Mesendoderm (in vitro differentiated cells): ENCODE measurements around the gene CCL1.
"Not testable (repeated sequence)": the region's sequence is repeated elsewhere in the genome, so short reads cannot be mapped to it uniquely, and the experiment has no call there.

Experiments
- DNase-seq: peaks from one replicate; pipeline ENCODE4 v3.0.0; 2013
- H2AK5ac ChIP-seq: 2 replicates; pipeline ENCODE4 v1.6.1; 2013; ENCODE audit warnings: low read length, inconsistent platforms
- H2BK120ac ChIP-seq: 2 replicates; pipeline ENCODE4 v1.6.1; 2013; ENCODE audit warnings: low read depth, mild to moderate bottlenecking, low read length, moderate library complexity, mixed read lengths
- H2BK15ac ChIP-seq: replicated peaks from 2 replicates; pipeline ENCODE4 v1.6.1; 2013; ENCODE audit warnings: low read depth, mild to moderate bottlenecking, moderate library complexity
- H2BK5ac ChIP-seq: 2 replicates; pipeline ENCODE4 v1.6.1; 2013; ENCODE audit warnings: low read length, inconsistent platforms
- H3K18ac ChIP-seq: 2 replicates; pipeline ENCODE4 v1.6.1; 2013; ENCODE audit warnings: mild to moderate bottlenecking, low read length, mixed read lengths
- H3K23ac ChIP-seq: one replicate; pipeline ENCODE4 v1.6.1; 2013; ENCODE audit warnings: low read length
- H3K27ac ChIP-seq: 2 replicates; pipeline ENCODE4 v1.5.1; 2013; ENCODE audit warnings: low read depth, mild to moderate bottlenecking, inconsistent platforms, low read length, moderate library complexity
- H3K27me3 ChIP-seq: 2 replicates; pipeline ENCODE4 v1.6.1; 2013; ENCODE audit warnings: low read length, control low read depth, mild to moderate bottlenecking, inconsistent platforms; ENCODE audit not compliant: insufficient read depth, poor library complexity
- H3K36me3 ChIP-seq: 2 replicates; pipeline ENCODE4 v1.6.1; 2013; ENCODE audit warnings: low read length, inconsistent platforms; ENCODE audit not compliant: control insufficient read depth, insufficient read depth
- H3K4ac ChIP-seq: one replicate; pipeline ENCODE4 v1.6.1; 2013; ENCODE audit warnings: low read depth, mild to moderate bottlenecking, low read length, moderate library complexity
- H3K4me1 ChIP-seq: 2 replicates; pipeline ENCODE4 v1.6.1; 2013; ENCODE audit warnings: low read depth, low read length, inconsistent platforms; ENCODE audit not compliant: control insufficient read depth
- H3K4me2 ChIP-seq: 2 replicates; pipeline ENCODE4 v1.6.1; 2013; ENCODE audit warnings: low read length
- H3K4me3 ChIP-seq: 2 replicates; pipeline ENCODE4 v1.5.1; 2013; ENCODE audit warnings: mild to moderate bottlenecking, low read length
- H3K56ac ChIP-seq: one replicate; pipeline ENCODE4 v1.6.1; 2013; ENCODE audit warnings: low read length
- H3K79me1 ChIP-seq: 2 replicates; pipeline ENCODE4 v1.6.1; 2013; ENCODE audit warnings: low read length, inconsistent platforms
- H3K79me2 ChIP-seq: 2 replicates; pipeline ENCODE4 v1.6.1; 2013; ENCODE audit warnings: mild to moderate bottlenecking, low read length; ENCODE audit not compliant: control insufficient read depth, insufficient read depth
- H3K9ac ChIP-seq: 2 replicates; pipeline ENCODE4 v1.6.1; 2013; ENCODE audit warnings: low read length, inconsistent platforms
- H4K5ac ChIP-seq: one replicate; pipeline ENCODE4 v1.6.1; 2013; ENCODE audit warnings: low read length
- H4K8ac ChIP-seq: one replicate; pipeline ENCODE4 v1.6.1; 2013; ENCODE audit warnings: low read depth, mild to moderate bottlenecking, control low read depth, low read length, moderate library complexity
- WGBS: extraction: QIAGEN DNeasy Blood & Tissue Kit; methylation state at CpG from one replicate; pipeline ENCODE4 v1.1.7; 2013; ENCODE audit warnings: low lambda C conversion rate, missing lambda C conversion rate; ENCODE audit not compliant: insufficient coverage; ENCODE audit errors: extremely low coverage; 5-methylcytosine and 5-hydroxymethylcytosine counted together

CCL1 gene

DNA sequence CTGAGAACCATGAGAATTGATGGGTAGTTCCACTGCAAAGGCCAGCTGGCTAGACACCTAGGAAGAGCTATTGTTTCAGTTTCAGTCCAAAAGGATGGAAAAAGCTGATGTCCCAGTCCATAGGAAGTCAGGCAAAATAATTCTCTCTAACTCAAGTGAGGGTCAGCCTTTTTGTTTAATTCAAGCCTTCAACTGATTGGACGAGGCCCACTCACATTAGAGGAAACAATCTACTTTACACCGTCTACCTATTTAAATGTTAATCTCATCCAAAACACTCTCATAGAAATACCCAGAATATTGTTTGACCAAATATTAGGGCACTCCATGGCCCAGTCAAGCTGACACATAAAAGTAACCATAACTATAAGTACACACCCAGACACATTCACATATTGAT is 21.1 kb downstream of the CCL1 start:
- Histone ChIP-seq H3K79me1 (no peaks in the 10 kb centered on the region), H3K4ac (no peak overlapping the region), H4K5ac (no peak overlapping the region), H3K23ac (no peak overlapping the region), H3K4me2 (no peak overlapping the region), H2BK120ac (no peak overlapping the region), H2BK5ac (no peak overlapping the region), H3K79me2 (no peaks in the 10 kb centered on the region), H3K4me3 (no peak overlapping the region), H3K27ac (no peak overlapping the region), H3K36me3 (no peaks in the 10 kb centered on the region), H3K4me1 (no peaks in the 10 kb centered on the region), H3K18ac (no peak overlapping the region), H3K27me3 (no peaks in the 10 kb centered on the region), H3K9ac (no peak overlapping the region), H3K56ac (no peak overlapping the region), H2AK5ac (no peak overlapping the region), H2BK15ac (no peak overlapping the region), H4K8ac (no peak overlapping the region)
- DNase-seq: no peak
- no CpG with 5 or more reads among the region's 2 CpGs for WGBS

- Histone ChIP-seq H3K18ac (no peak overlapping the region), H3K23ac (no peak overlapping the region), H3K9ac (no peak overlapping the region), H2BK120ac (no peak overlapping the region), H2AK5ac (no peak overlapping the region), H3K4me2 (no peak overlapping the region), H4K8ac (no peak overlapping the region), H3K36me3 (no peaks in the 10 kb centered on the region), H3K4me3 (no peak overlapping the region), H3K27me3 (no peaks in the 10 kb centered on the region), H3K56ac (no peak overlapping the region), H3K79me1 (no peaks in the 10 kb centered on the region), H2BK5ac (no peak overlapping the region), H3K4me1 (no peaks in the 10 kb centered on the region), H2BK15ac (no peak overlapping the region), H4K5ac (no peak overlapping the region), H3K4ac (no peak overlapping the region), H3K79me2 (no peaks in the 10 kb centered on the region), H3K27ac (no peak overlapping the region)
- DNase-seq: no peak
- no CpG with 5 or more reads among the region's 3 CpGs for WGBS
Observed at GRCh38 chr17:34339138-34339770, 23.8 kb downstream of the CCL1 start.

- H3K23ac ChIP-seq: no peak overlapping the region
- H4K8ac ChIP-seq: no peak overlapping the region
- no peak overlapping the region for H3K4me3 ChIP-seq
- no peak overlapping the region for H3K4ac ChIP-seq
- H3K79me2 ChIP-seq: no peaks in the 10 kb centered on the region
- no peak overlapping the region for H3K18ac ChIP-seq
- no peak overlapping the region for H3K9ac ChIP-seq
- no peak overlapping the region for H2BK120ac ChIP-seq
- no peak for DNase-seq
- no peaks in the 10 kb centered on the region for H3K4me1 ChIP-seq
- no peak overlapping the region for H2BK5ac ChIP-seq
- no peak overlapping the region for H3K4me2 ChIP-seq
- no peak overlapping the region for H3K56ac ChIP-seq
- no peaks in the 10 kb centered on the region for H3K36me3 ChIP-seq
- no peaks in the 10 kb centered on the region for H3K27me3 ChIP-seq
- H2AK5ac ChIP-seq: no peak overlapping the region
- no CpG with 5 or more reads among the region's 1 CpG for WGBS
- H3K27ac ChIP-seq: no peak overlapping the region
- H4K5ac ChIP-seq: no peak overlapping the region
- no peak overlapping the region for H2BK15ac ChIP-seq
- H3K79me1 ChIP-seq: no peaks in the 10 kb centered on the region
Observed at GRCh38 chr17:34337701-34338100, 25.3 kb downstream of the CCL1 start.

DNA sequence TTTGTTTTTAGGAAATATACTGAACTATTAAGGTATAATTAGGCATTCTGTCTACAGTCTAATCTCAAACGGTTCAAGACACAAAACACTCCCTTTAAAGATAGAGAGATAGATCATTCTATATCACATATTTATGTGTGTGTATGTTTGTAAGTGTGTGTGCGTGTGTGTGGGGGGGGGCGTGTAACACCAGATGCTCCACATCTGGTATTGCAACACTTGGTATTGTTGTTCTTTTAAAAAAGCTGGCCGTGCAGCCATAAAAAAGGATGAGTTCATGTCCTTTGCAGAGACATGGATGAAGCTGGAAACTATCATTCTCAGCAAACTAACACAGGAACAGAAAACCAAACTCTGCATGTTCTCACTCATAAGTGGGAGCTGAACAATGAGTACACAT is 35.5 kb downstream of the CCL1 start:
- not testable (repeated sequence) for H4K8ac ChIP-seq, H4K5ac ChIP-seq, H3K36me3 ChIP-seq, H3K27ac ChIP-seq, H2BK120ac ChIP-seq, H3K4ac ChIP-seq, H3K56ac ChIP-seq, H3K4me3 ChIP-seq, H3K79me2 ChIP-seq, H3K23ac ChIP-seq, DNase-seq, H3K9ac ChIP-seq, H3K79me1 ChIP-seq, H2BK15ac ChIP-seq, H3K27me3 ChIP-seq, H3K18ac ChIP-seq, H2BK5ac ChIP-seq, H3K4me1 ChIP-seq, H2AK5ac ChIP-seq, H3K4me2 ChIP-seq
- WGBS: no CpG with 5 or more reads among the region's 4 CpGs

DNA sequence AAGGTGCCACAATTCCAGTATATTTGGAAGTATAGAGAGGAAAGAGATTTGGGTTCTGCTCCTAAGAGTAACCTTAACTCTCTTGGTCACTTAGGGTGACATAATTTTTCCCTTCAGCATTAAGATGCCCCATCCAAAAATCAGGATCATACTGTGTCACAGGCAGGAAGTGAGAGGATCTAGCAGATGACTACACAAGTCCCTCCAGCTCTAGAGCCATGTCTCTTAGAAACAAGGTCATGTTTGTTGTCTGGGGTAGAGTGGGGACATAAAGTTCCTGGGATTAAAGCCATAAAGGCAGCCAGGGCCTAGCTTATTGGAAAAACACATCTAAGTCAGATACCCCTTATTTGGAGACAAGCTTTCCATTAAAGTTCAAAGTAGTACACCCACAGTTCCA is 41.1 kb downstream of the CCL1 start:
- no peak overlapping the region for H2BK5ac ChIP-seq
- H4K8ac ChIP-seq: no peak overlapping the region
- H2AK5ac ChIP-seq: no peak overlapping the region
- H3K56ac ChIP-seq: no peak overlapping the region
- no peaks in the 10 kb centered on the region for H3K79me1 ChIP-seq
- no peak for DNase-seq
- H3K4me2 ChIP-seq: no peak overlapping the region
- no peak overlapping the region for H3K4ac ChIP-seq
- H3K27me3 ChIP-seq: no peaks in the 10 kb centered on the region
- H3K4me1 ChIP-seq: no peaks in the 10 kb centered on the region
- no peak overlapping the region for H3K4me3 ChIP-seq
- H4K5ac ChIP-seq: no peak overlapping the region
- H3K27ac ChIP-seq: no peak overlapping the region
- no peaks in the 10 kb centered on the region for H3K79me2 ChIP-seq
- H2BK15ac ChIP-seq: no peak overlapping the region
- no peaks in the 10 kb centered on the region for H3K36me3 ChIP-seq
- H3K9ac ChIP-seq: no peak overlapping the region
- H3K23ac ChIP-seq: no peak overlapping the region
- H2BK120ac ChIP-seq: no peak overlapping the region
- no peak overlapping the region for H3K18ac ChIP-seq

DNA sequence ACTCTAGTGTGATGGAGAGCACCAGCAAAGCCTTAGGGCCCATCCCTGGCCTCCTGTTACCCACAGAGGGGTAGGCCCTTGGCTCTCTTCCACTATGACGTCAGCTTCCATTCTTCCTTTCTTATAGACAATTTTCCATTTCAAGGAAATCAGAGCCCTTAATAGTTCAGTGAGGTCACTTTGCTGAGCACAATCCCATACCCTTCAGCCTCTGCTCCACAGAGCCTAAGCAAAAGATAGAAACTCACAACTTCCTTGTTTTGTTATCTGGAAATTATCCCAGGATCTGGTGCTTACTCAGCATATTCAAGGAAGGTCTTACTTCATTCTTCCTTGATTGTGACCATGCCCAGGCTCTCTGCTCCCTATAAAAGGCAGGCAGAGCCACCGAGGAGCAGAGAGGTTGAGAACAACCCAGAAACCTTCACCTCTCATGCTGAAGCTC is 44.0 kb downstream of the CCL1 start, which contains the start of gene CCL8:
Gene CCL8 (plus strand): TSS at position 397 of the 445 bp plus-strand sequence. CDS start 67 bp downstream, outside the sequence.
- H2BK5ac ChIP-seq: no peak within 1 kb of the TSS
- H3K4me1 ChIP-seq: no peaks in the 10 kb centered on the region
- no peak within 1 kb of the TSS for H3K18ac ChIP-seq
- H3K4me3 ChIP-seq: no peak within 1 kb of the TSS
- H2BK120ac ChIP-seq: no peak within 1 kb of the TSS
- no peak within 1 kb of the TSS for H3K27ac ChIP-seq
- H4K5ac ChIP-seq: no peak within 1 kb of the TSS
- H4K8ac ChIP-seq: no peak within 1 kb of the TSS
- no peaks in the 10 kb centered on the region for H3K79me2 ChIP-seq
- H3K27me3 ChIP-seq: no peaks in the 10 kb centered on the region
- no peak for DNase-seq
- no peak within 1 kb of the TSS for H3K9ac ChIP-seq
- no CpG with 5 or more reads among the region's 2 CpGs for WGBS
- H3K4ac ChIP-seq: no peak within 1 kb of the TSS
- no peak within 1 kb of the TSS for H2AK5ac ChIP-seq
- no peak within 1 kb of the TSS for H3K23ac ChIP-seq
- no peaks in the 10 kb centered on the region for H3K79me1 ChIP-seq
- H3K36me3 ChIP-seq: no peaks in the 10 kb centered on the region
- no peak within 1 kb of the TSS for H2BK15ac ChIP-seq
- H3K4me2 ChIP-seq: no peak within 1 kb of the TSS
- no peak within 1 kb of the TSS for H3K56ac ChIP-seq
